Measurements from ENCODE around the gene ERC2.

DNA sequence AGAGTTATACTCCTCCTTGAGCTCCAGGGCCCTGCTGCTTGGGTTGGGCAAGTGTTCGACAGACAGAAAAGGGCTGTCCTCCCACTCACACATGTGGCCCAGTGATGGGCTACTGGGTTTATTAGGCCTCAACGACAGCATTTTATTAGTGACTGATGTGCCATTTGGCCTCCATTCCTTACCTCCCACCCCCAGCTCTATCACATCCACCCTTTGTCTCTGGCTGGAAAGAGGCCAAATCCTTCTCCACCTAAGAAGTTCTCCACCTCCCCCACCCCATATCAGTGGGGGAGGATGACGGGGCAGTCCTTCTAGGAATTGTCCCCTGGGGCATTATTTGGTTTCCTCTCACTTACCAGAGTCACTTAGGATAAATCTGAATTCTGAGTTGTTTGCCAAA is 924.0 kb downstream of the ERC2 start:
- no peak for TF ChIP-seq POLR2A (IDR thresholded peaks at IDR 0.05)
- TF ChIP-seq, protein P1, sequence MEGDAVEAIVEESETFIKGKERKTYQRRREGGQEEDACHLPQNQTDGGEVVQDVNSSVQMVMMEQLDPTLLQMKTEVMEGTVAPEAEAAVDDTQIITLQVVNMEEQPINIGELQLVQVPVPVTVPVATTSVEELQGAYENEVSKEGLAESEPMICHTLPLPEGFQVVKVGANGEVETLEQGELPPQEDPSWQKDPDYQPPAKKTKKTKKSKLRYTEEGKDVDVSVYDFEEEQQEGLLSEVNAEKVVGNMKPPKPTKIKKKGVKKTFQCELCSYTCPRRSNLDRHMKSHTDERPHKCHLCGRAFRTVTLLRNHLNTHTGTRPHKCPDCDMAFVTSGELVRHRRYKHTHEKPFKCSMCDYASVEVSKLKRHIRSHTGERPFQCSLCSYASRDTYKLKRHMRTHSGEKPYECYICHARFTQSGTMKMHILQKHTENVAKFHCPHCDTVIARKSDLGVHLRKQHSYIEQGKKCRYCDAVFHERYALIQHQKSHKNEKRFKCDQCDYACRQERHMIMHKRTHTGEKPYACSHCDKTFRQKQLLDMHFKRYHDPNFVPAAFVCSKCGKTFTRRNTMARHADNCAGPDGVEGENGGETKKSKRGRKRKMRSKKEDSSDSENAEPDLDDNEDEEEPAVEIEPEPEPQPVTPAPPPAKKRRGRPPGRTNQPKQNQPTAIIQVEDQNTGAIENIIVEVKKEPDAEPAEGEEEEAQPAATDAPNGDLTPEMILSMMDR (IDR thresholded peaks at IDR 0.05): no peak
- no peak for TF ChIP-seq POLR2AphosphoS5 (IDR thresholded peaks at IDR 0.05)

All from upper lobe of left lung (tissue), 4 donors.